T-helper 1 cell treated with Interleukin-12 subunit alpha and Interleukin-12 subunit beta and Interleukin-4 antibody, amounts not matched to agents 30 ng/mL and 1 ng/mL, for 36 hours (primary cell): ENCODE data around the gene PLVAP. TPM values are rescaled to one million over a fixed set of nuclear protein-coding genes. Genes with fewer than 3 reads are reported as not detected.

Experiments used
- intact Hi-C: fragments of 100-400 bp; cut with micrococcal nuclease; formaldehyde crosslinking; loops from one replicate; pipeline ENCODE4 v1.15.1; 2024
- total RNA-seq: library from RNA; stranded (reverse); gene quantifications from 2 replicates; pipeline ENCODE4 v1.2.3, GENCODE V29; 2022

Gene PLVAP
- total RNA-seq = 0.12 TPM in 1 of 2 replicates, not detected in the other

GRCh38 chr19:17376935-17377600, at the start of gene PLVAP:
Gene PLVAP (minus strand): TSS chr19:17377342. CDS start chr19:17377288, 54 bp downstream.
- intact Hi-C loops = no loop called here

DNA sequence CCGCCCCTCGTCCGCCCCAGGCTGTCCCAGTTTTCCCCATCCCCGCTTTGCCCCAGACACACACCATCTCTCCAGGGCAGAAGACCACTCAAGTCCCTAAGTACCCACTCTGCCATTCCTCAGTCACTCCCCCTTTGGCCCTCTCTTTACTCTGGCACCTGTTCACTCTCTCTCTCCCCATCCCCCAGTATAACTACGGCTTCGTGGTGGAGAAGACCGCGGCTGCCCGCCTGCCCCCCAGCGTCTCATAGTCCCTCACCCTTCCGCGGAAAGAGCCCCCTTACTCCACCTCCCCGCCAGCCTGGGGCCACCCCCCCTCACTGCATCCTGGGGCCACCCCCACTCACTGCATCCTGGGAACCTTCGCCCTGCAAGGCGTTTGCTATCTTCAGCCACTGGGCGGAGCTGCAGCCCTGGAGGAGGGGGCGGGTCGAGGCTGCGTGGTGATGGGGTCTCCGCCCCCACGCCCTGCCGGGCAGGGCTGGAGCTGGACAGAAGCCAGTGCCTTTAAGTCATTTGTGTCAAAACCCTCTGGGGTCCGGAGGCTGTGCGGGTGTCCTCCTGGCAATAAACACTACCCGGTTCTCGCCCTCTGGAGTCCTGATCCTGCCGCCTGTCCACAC, 47.7 kb upstream of the PLVAP start:
- intact Hi-C loops = no loop called here

DNA sequence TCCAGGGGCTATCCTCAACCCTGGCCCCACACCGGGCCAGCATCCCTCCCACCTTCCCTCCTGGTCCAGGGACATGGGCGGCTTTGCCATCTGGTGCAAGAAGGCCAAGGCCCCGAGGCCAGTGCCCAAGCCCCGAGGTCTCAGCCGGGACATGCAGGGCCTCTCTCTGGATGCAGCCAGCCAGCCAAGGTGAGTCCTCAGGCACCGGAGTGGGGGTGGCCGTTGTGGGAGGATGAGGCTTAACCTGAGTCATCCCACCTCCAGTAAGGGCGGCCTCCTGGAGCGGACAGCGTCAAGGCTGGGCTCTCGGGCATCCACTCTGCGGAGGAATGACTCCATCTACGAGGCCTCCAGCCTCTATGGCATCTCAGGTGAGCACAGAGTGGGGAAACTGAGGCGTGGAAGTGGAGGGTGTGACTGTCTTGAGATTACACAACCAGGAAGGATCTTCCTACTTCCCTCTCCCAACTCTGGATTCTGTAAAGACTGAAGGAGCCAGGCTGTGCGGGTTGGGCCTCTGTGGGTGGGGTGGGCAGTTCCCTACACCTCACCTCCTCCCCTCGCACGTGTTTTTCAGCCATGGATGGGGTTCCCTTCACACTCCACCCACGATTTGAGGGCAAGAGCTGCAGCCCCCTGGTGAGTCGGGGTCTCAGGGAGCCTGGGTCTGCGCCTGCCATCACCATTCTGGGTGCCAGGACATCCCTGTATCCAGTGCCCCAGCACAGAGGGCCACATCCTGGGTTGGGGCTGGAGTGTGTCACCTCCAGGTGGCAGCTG, 46.5 kb upstream of the PLVAP start:
- intact Hi-C loops = no loop called here

DNA sequence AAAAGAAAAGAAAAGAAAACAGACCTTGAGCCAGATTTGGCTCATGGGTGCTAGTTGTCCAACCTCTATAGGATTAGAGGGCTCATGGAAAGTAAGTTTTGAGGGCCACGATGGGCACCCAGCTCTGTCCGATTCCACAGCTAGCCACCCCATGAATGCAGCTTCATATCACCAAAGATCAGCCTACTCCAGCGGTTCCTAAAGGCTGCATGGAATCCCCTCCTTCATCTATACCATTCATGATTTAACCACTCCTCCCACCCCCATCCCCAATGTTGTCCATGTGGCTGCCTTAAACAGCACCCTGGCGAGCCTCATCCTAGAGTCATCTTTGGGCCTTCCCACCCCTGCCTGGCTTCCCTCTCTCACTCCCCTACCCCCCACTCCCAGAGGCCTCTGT, 44.8 kb upstream of the PLVAP start:
- intact Hi-C loops = no loop called here

DNA sequence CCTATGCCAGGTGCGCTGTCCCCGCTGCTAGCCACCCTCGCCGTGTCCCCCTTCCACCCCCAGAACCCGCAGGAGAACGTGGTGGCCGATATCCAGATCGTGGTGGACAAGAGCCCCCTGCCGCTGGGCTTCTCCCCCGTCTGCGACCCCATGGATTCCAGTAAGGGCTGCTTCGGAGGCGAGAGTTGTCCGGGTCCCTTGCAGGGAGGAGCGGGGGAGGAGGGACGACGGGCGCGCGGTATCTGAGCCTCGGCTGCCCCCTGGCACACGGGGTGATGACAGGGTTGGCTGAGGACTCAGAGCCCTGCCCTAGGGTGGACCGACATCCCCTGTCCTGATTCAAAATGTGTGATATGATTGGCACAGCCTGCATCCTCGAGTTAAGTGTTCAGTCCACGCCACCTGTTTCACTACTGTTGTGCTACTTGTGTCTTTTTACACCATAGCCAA, 43.4 kb upstream of the PLVAP start:
- intact Hi-C loops = loop anchor here (1.0 kb wide), 2 partner anchors 153 to 345 kb away; partner anchors contain the start of genes BABAM1, HAUS8 and MYO9B

GRCh38 chr19:17419621-17420474, 42.7 kb upstream of the PLVAP start, which contains the start of gene MVB12A:
Gene MVB12A (plus strand): TSS chr19:17420047. CDS start chr19:17420136, 89 bp downstream.
- intact Hi-C loops = loop anchor here (1.0 kb wide), 11 partner anchors 15 to 345 kb away; partner anchors contain the start of genes BABAM1, BST2, COLGALT1 and DDA1

- intact Hi-C loops = loop anchor here (1.0 kb wide), 9 partner anchors 14 to 204 kb away; partner anchors contain the start of genes BST2, COLGALT1, DDA1 and GTPBP3
These were observed 42.0 kb upstream of the PLVAP start for GRCh38 chr19:17419154-17419620.

DNA sequence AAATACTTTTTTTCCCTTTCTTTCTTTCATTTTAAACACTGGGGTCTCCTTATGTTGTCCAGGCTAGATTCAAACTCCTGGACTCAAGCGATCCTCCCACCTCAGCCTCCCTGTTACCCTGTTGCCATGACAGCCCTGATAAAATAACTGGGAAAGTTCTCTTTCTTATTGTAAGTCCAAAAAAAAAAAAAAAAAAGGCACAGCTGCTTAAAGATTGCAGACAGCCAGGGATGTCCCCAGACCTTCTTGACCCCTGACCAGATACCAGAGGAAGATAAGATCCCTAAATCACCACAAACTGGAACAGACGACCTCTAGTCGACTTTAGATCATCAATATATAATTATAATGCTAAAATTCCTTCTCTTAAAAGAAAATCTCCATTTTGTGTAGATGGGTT, 41.6 kb upstream of the PLVAP start:
- intact Hi-C loops = loop anchor here (1.0 kb wide), 9 partner anchors 13 to 203 kb away; partner anchors contain the start of genes BST2, COLGALT1, DDA1 and GTPBP3

- intact Hi-C loops = no loop called here
These were observed 38.0 kb upstream of the PLVAP start for GRCh38 chr19:17415121-17415520.

GRCh38 chr19:17414097-17414496, 37.0 kb upstream of the PLVAP start:
- intact Hi-C loops = no loop called here

DNA sequence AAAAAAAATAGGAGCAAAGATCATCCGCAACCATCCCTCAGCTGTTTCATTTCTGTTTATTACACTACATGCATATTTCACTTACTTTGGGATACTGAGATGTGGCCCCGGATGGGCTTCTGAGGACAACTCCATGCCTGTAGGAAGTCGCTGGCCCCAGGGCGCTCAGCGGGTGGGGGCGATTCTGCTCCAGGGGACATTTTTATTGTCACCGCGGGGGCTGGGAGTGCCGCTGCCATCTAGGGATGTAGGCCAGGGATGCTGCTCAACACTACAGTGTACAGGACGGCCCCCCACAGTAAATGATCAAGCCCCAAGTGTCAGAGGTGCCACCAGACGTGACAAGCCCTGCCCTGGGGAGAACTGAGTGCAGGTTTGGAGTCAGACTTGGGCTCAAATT, 34.7 kb upstream of the PLVAP start:
- intact Hi-C loops = no loop called here

GRCh38 chr19:17409990-17410389, 32.8 kb upstream of the PLVAP start:
- intact Hi-C loops = loop anchor here (10.0 kb wide), 1 partner anchor 915 kb away; the partner anchor contains the start of genes C19orf44 and CALR3

DNA sequence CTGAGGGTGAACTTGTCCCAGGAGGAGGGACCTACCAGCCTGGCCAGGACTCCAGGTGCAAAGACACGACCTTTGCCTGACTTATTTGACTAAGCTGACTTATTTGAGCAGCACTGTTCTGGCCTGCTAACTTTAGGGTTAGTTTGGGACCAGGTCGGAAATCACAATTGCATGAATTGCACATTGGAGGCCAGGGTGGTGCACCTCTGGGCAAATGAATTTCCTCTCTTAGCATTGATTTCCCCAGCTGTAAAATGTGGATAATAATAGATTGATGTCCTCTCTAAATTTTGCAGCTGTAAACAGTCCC, 29.7 kb upstream of the PLVAP start:
- intact Hi-C loops = loop anchor here (10.0 kb wide), 1 partner anchor 912 kb away; the partner anchor contains the start of genes C19orf44 and CALR3

GRCh38 chr19:17406046-17406886, 29.1 kb upstream of the PLVAP start:
- intact Hi-C loops = loop anchor here (10.0 kb wide), 1 partner anchor 911 kb away; the partner anchor contains the start of genes C19orf44 and CALR3

GRCh38 chr19:17405250-17406045, 28.3 kb upstream of the PLVAP start, which contains the start of gene BST2:
Gene BST2 (minus strand): TSS chr19:17405630. CDS start chr19:17405575, 55 bp downstream.
- intact Hi-C loops = loop anchor here (1.0 to 10.0 kb wide), 3 partner anchors 14 to 911 kb away; partner anchors contain the start of genes C19orf44, CALR3 and DDA1

- intact Hi-C loops = loop anchor here (1.0 to 10.0 kb wide), 3 partner anchors 15 to 910 kb away; partner anchors contain the start of genes C19orf44, CALR3 and DDA1
These were observed 27.6 kb upstream of the PLVAP start for GRCh38 chr19:17404621-17405249.

GRCh38 chr19:17404015-17404414, 26.9 kb upstream of the PLVAP start:
- intact Hi-C loops = loop anchor here (10.0 kb wide), 1 partner anchor 909 kb away; the partner anchor contains the start of genes C19orf44 and CALR3
